K562 (cell line): ENCODE results near the gene RNFT2. TPM values are rescaled to one million over a fixed set of nuclear protein-coding genes. Genes with fewer than 3 reads are reported as not detected.

Source experiments
- ATAC-seq: fragments of 200-7000 bp; cut with Tn5 transposase; 3 replicates; pipeline ENCODE4 v1.9.1; 2020; ENCODE audit warnings: moderate library complexity
- BruUV-seq: library from RNA; stranded (reverse); fragments of 400-500 nt; replicated peaks from 2 replicates; lab custom pipeline; 2021; lab: Mats Ljungman, UMichigan
- CTCF ChIA-PET: fragments of 300-600 bp; formaldehyde crosslinking; extraction: SDS; loops from one replicate; lab custom pipeline; 2021; ENCODE audit warnings: low intra/inter-chr PET ratio; lab: Yijun Ruan, JAX
- POLR2A ChIA-PET: fragments of 300-600, 350-650 bp; sonication (Branson Sonifier 250); formaldehyde crosslinking; extraction: SDS; loops from one replicate; lab custom pipeline; 2021; ENCODE audit warnings: antibody characterized with exemption, inconsistent platforms; lab: Yijun Ruan, JAX
- DNase-seq, 4 experiments: peaks; one replicate each; pipeline versions ENCODE4 v3.0.0 to v3.0.0-alpha.2; 2011 to 2018; ENCODE audit warnings: low spot score in 3 of 4, mixed read lengths in 3 of 4; ENCODE audit errors: extremely low read depth in 1 of 4
- FAIRE-seq: peaks from 2 replicates; lab custom pipeline; 2011; peaks lifted over from hg19 to GRCh38; lab: Jason Lieb, UNC
- H2AFZ ChIP-seq: 2 replicates; pipeline ENCODE4 v1.6.0; 2011; ENCODE audit warnings: low read depth, low read length, control low read depth, inconsistent platforms
- H3K27ac ChIP-seq: fragments of 200-600 bp; 3 replicates; pipeline ENCODE4 v1.8.0; 2011; ENCODE audit warnings: low read depth, mild to moderate bottlenecking, control low read depth, inconsistent platforms, low read length, moderate library complexity, mixed read lengths; ENCODE audit errors: extremely low read depth
- H3K27me3 ChIP-seq, 2 experiments: fragments of 300-600 bp in 1 of 2; 2 replicates in 1 of 2; 3 replicates in 1 of 2; pipeline versions ENCODE4 v1.6.0 to v1.8.0; 2011; ENCODE audit warnings: inconsistent platforms in 2 of 2, low read length in 2 of 2, mild to moderate bottlenecking in 1 of 2, mixed read lengths in 1 of 2, moderate library complexity in 1 of 2; ENCODE audit not compliant: control insufficient read depth in 2 of 2, insufficient read depth in 2 of 2
- H3K36me3 ChIP-seq: fragments of 300-600 bp; 3 replicates; pipeline ENCODE4 v1.8.0; 2011; ENCODE audit warnings: mild to moderate bottlenecking, low read length, inconsistent platforms; ENCODE audit not compliant: control insufficient read depth, insufficient read depth
- H3K4me1 ChIP-seq, 2 experiments: fragments of 200-600 bp in 1 of 2; replicated peaks in 1 of 2; 2 replicates in 1 of 2; 3 replicates in 1 of 2; pipeline versions ENCODE4 v1.5.1 to v1.8.0; 2011; ENCODE audit warnings: inconsistent platforms in 2 of 2, low read length in 2 of 2, mild to moderate bottlenecking in 1 of 2, mixed read lengths in 1 of 2, moderate library complexity in 1 of 2; ENCODE audit not compliant: control insufficient read depth in 2 of 2, insufficient read depth in 2 of 2
- H3K4me2 ChIP-seq: 2 replicates; pipeline ENCODE4 v1.6.1; 2011; ENCODE audit warnings: low read length, control low read depth, inconsistent platforms, mixed read lengths; ENCODE audit not compliant: insufficient read depth
- H3K4me3 ChIP-seq: fragments of 200-600 bp; sonication (generic), shearing (Covaris generic); 2 replicates; pipeline ENCODE4 v1.5.1; 2016; ENCODE audit warnings: control low read depth, inconsistent platforms
- H3K79me2 ChIP-seq: fragments of 200-600 bp; 3 replicates; pipeline ENCODE4 v1.8.0; 2011; ENCODE audit warnings: low read length, inconsistent platforms; ENCODE audit not compliant: control insufficient read depth, insufficient read depth
- H3K9ac ChIP-seq, 2 experiments: 2 replicates each; pipeline versions ENCODE4 v1.6.0 to v1.6.1; 2011; ENCODE audit warnings: low read depth in 2 of 2, low read length in 2 of 2, control low read depth in 1 of 2, inconsistent platforms in 1 of 2, mild to moderate bottlenecking in 1 of 2, mixed read lengths in 1 of 2; ENCODE audit not compliant: insufficient read depth in 1 of 2
- H3K9me1 ChIP-seq: one replicate; pipeline ENCODE4 v1.6.0; 2011; ENCODE audit warnings: inconsistent platforms, mild to moderate bottlenecking, low read length, moderate library complexity; ENCODE audit not compliant: control insufficient read depth, insufficient read depth
- H3K9me3 ChIP-seq: replicated peaks from 2 replicates; pipeline ENCODE4 v1.5.1; 2011; ENCODE audit warnings: low read depth, low read length, inconsistent platforms; ENCODE audit not compliant: control insufficient read depth, insufficient read depth
- H4K20me1 ChIP-seq: replicated peaks from 2 replicates; pipeline ENCODE4 v1.6.1; 2011; ENCODE audit warnings: low read length, inconsistent platforms, mixed read lengths; ENCODE audit not compliant: control insufficient read depth, insufficient read depth
- E2F4 ChIP-seq: sonication (generic); formaldehyde crosslinking; IDR thresholded peaks from 2 replicates; pipeline ENCODE4 v1.8.0; 2022; ENCODE audit warnings: mild to moderate bottlenecking, low read depth, missing genetic modification reagents
- HDGF ChIP-seq: fragments of 450-650 bp; IDR thresholded peaks from 2 replicates; pipeline ENCODE4 v1.6.1; 2016
- NR3C1 ChIP-seq: sonication (generic); formaldehyde crosslinking; IDR thresholded peaks from 2 replicates; pipeline ENCODE4 v1.8.1; 2022; ENCODE audit warnings: missing genetic modification reagents
- RBM17 ChIP-seq: fragments of 200-400 bp; formaldehyde crosslinking; IDR thresholded peaks from 2 replicates; pipeline ENCODE4 v1.6.1; 2017; ENCODE audit warnings: low read depth, mild to moderate bottlenecking, low read length, borderline replicate concordance
- SP1 ChIP-seq: sonication (generic); formaldehyde crosslinking; IDR thresholded peaks from 2 replicates; pipeline ENCODE4 v1.8.1; 2022; ENCODE audit warnings: mild to moderate bottlenecking, missing genetic modification reagents
- ZNF239 ChIP-seq: fragments of 250-450 bp; sonication (Bioruptor Pico); IDR thresholded peaks from 2 replicates; pipeline ENCODE4 v1.4.0; 2020; ENCODE audit warnings: mild to moderate bottlenecking
- ZNF586 ChIP-seq: fragments of 450-650 bp; formaldehyde crosslinking; conservative IDR thresholded peaks from 2 replicates; pipeline ENCODE4 v1.4.0; 2020; ENCODE audit warnings: mild to moderate bottlenecking, moderate library complexity
- WGBS: fragments of 100-300 bp; shearing (Covaris generic); methylation state at CpG from one replicate; pipeline ENCODE4 v1.1.6; 2016; ENCODE audit warnings: low coverage, mixed read lengths; ENCODE audit not compliant: insufficient coverage; ENCODE audit errors: missing lambda C conversion rate; 5-methylcytosine and 5-hydroxymethylcytosine counted together
- in situ Hi-C: fragments of 300-500 bp; cut with MboI; formaldehyde crosslinking; loops from 4 replicates; pipeline ENCODE4 v1.15.0; 2018; ENCODE audit warnings: inconsistent platforms, mixed read lengths
- intact Hi-C: fragments of 100-400 bp; cut with micrococcal nuclease; formaldehyde crosslinking; loops from 2 replicates; pipeline ENCODE4 v1.14.2; 2022
- polyA plus RNA-seq, 8 experiments: library from polyadenylated mRNA; depleted of rRNA in 4 of 8; stranded (reverse) in 5 of 8; unstranded in 3 of 8; fragments of >200 nt; fragmentation: Nextera tagmentation in 2 of 8; fragmentation: Illumina TruSeq in 1 of 8; extraction: Ambion mirVana in 2 of 8; extraction: Trizol in 1 of 8; gene quantifications; 2 replicates each; pipeline versions ENCODE4 v1.2.1 to v1.2.3, GENCODE V29; 2011 to 2014; ENCODE audit warnings: inconsistent platforms in 1 of 8, missing spikeins in 1 of 8
- total RNA-seq, 7 experiments: library from RNA; depleted of rRNA in 6 of 7; stranded (reverse); fragments of >200 nt in 6 of 7; fragmentation: Illumina TruSeq in 2 of 7; extraction: Trizol in 2 of 7; gene quantifications; 2 replicates each; pipeline versions ENCODE4 v1.2.1 to v1.2.3, GENCODE V29; 2011 to 2021; ENCODE audit warnings: low replicate concordance in 1 of 7

RNFT2 gene
- total and polyA plus RNA-seq, 9 of the 15 experiments (the other 6 are each of a cell fraction or from before 2014, with no cell fraction given), result 3.6 to 26.3 (median 9.5) TPM

DNA sequence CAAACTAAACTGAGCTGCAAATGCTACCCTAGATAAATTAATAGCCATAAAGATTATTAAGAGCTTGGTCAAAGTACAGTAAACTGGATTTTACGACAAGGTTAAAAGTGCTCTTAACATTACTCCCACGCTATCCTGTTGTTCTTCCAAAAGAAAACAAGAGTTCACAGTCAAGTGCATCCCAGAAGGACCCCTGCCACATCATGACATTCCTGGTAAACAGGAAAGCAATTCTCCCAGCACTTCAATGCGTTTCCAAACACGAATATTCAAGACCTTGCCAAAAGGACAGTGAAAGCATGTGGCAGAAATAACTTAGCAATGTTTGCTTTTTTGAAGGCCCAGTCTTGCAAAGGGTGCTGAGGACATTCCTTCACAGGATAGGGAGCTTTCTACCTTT, 11.4 kb upstream of the RNFT2 start:
- no peak overlapping the region for H2AFZ ChIP-seq
- H3K9ac ChIP-seq, result no peak overlapping the region
- no peaks in the 10 kb centered on the region for H3K9me3 ChIP-seq
- BruUV-seq, result no TSS peak
- H3K4me2 ChIP-seq, result no peak overlapping the region
- no peak for FAIRE-seq
- H3K27me3 ChIP-seq, result no peaks in the 10 kb centered on the region
- no peaks in the 10 kb centered on the region for H3K79me2 ChIP-seq
- no peaks in the 10 kb centered on the region for H3K9me1 ChIP-seq
- no peaks in the 10 kb centered on the region; the same call in 1 of the 2 replicates for H4K20me1 ChIP-seq
- no peak for DNase-seq
- no peak overlapping the region for H3K27ac ChIP-seq
- in situ Hi-C loops, result no loop called here
- no peak for TF ChIP-seq ZNF239 (CRISPR knock-in tag)
- TF ChIP-seq SP1, result no peak
- TF ChIP-seq E2F4 (CRISPR knock-in tag), result no peak
- TF ChIP-seq RBM17, result no peak
- TF ChIP-seq HDGF, result no peak
- TF ChIP-seq ZNF586 (CRISPR knock-in tag), result no peak
- TF ChIP-seq NR3C1 (CRISPR knock-in tag), result no peak
- no peak for ATAC-seq
- H3K36me3 ChIP-seq, result peaks cover 11% of the 10 kb centered on the region; the same call in 2 of the 3 replicates
- no peak overlapping the region for H3K4me3 ChIP-seq
- ChIA-PET CTCF (no interaction called here), POLR2A (interaction anchor here (1.3 kb wide), 1 partner anchor 11 kb away, joined by 5 read pairs; no protein-coding TSS in a partner anchor)
- WGBS, result 37% methylated on average over 4 of the region's 4 CpGs
- H3K4me1 ChIP-seq, result no peaks in the 10 kb centered on the region
- intact Hi-C loops, result no loop called here
